Activated naive CD4-positive, alpha-beta T cell treated with anti-CD3 and anti-CD28 coated beads for 36 hours (primary cell): ENCODE results near the gene GZF1. TPM values are rescaled to one million over a fixed set of nuclear protein-coding genes. Genes with fewer than 3 reads are reported as not detected.

ENCODE experiments used
- CTCF ChIA-PET: fragments of 350-600 bp; sonication (Branson Sonifier 250); formaldehyde crosslinking; loops from one replicate; lab custom pipeline; 2021; ENCODE audit warnings: antibody characterized with exemption; lab: Charles Lee
- DNase-seq: peaks from one replicate; pipeline ENCODE4 v3.0.0-alpha.2; 2020
- H3K27ac Mint-ChIP-seq: one replicate; pipeline ENCODE4 v1.8.0; 2021; ENCODE audit warnings: mild to moderate bottlenecking, mixed read lengths
- H3K27me3 Mint-ChIP-seq: one replicate; pipeline ENCODE4 v1.8.0; 2021; ENCODE audit warnings: low read depth, mixed read lengths
- H3K36me3 Mint-ChIP-seq: one replicate; pipeline ENCODE4 v1.8.0; 2021; ENCODE audit warnings: low read depth, mixed read lengths
- H3K4me1 Mint-ChIP-seq: one replicate; pipeline ENCODE4 v1.8.0; 2021; ENCODE audit warnings: low read depth, mixed read lengths
- H3K4me3 Mint-ChIP-seq: one replicate; pipeline ENCODE4 v1.8.0; 2021; ENCODE audit warnings: mild to moderate bottlenecking, moderate library complexity, mixed read lengths
- H3K9me3 Mint-ChIP-seq: one replicate; pipeline ENCODE4 v1.8.0; 2021; ENCODE audit warnings: mixed read lengths
- intact Hi-C: fragments of 100-400 bp; cut with micrococcal nuclease; formaldehyde crosslinking; loops from one replicate; pipeline ENCODE4 v1.15.1; 2023
- total RNA-seq, 2 experiments: library from RNA; stranded (reverse); gene quantifications; one replicate each; pipeline ENCODE4 v1.2.3, GENCODE V29; 2021

Gene GZF1
- 1 to 10 TPM; 2.9 to 3.3 TPM for total RNA-seq

DNA sequence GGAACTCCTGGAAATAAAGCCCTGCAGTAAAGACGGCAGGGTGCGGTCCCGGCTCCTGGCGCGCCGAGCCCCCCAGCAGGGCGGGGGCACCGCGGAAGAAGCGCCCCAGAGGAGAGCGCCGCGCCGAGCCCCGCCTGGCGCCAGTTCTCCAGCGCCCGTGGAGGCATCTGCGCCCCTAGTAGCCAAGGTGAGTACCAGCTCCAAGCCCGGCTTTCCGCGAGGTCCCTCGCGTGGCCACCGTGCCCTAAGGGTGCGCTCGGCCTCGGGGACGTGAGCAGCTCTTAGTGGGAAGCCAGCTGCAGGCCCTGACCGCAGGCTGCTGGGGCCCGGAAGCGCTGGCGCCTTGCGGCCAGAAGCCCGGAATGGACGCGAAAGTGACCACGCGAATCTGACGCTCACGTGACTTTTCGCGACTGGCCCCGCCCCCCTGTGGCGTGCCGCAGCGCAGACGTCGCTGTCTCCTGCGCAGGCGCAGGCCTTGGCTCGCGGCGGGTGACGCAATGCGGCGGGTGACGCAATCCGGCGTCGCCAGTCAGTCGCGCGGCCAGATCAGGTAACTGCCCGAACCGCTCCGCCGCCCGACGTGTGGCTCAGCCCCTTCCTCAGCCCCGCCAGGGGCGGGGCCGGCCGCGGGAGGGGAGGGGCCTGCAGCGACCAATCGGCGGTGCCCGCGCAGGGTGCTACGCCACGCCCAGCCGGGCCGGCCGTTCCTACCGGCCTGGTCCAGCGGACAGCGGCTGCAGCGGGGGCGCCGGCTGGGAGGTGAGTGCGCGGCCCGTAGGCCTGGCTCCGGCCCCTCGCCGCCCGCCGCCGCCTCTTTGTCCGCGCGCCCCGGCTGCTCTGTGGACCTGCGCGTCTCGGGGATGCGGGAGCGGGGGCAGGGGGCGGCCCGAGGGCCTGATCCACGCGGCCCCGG, at the start of gene GZF1:
Gene GZF1, plus strand, starts transcription at position 707 of the 916 bp plus-strand sequence. CDS start 2,202 bp downstream, outside the sequence.
- peak within 1 kb of the TSS; percentile 89 for H3K4me3 Mint-ChIP-seq
- peak; percentile 97 for DNase-seq
- peaks cover 17% of the 10 kb centered on the region for H3K36me3 Mint-ChIP-seq
- intact Hi-C loops, result loop anchor here (1.0 to 10.0 kb wide), 5 partner anchors 11 to 1873 kb away; partner anchors contain the start of genes ACSS1, NAPB and NXT1
- H3K9me3 Mint-ChIP-seq, result no peaks in the 10 kb centered on the region
- H3K4me1 Mint-ChIP-seq, result peaks cover 44% of the 10 kb centered on the region
- peak within 1 kb of the TSS; percentile 89 for H3K27ac Mint-ChIP-seq
- H3K27me3 Mint-ChIP-seq, result no peaks in the 10 kb centered on the region
- CTCF ChIA-PET, result interaction anchor here (1.0 to 2.6 kb wide), 2 partner anchors 12 to 80 kb away, joined by 3 to 8 read pairs; partner anchors contain the start of gene NXT1

GRCh38 chr20:23313271-23313670, 48.7 kb upstream of the GZF1 start:
- H3K4me1 Mint-ChIP-seq, result no peaks in the 10 kb centered on the region
- DNase-seq, result no peak
- H3K27ac Mint-ChIP-seq, result no peak overlapping the region
- no peaks in the 10 kb centered on the region for H3K9me3 Mint-ChIP-seq
- H3K36me3 Mint-ChIP-seq, result no peaks in the 10 kb centered on the region
- peaks cover 2% of the 10 kb centered on the region for H3K27me3 Mint-ChIP-seq
- intact Hi-C loops, result no loop called here
- no peak overlapping the region for H3K4me3 Mint-ChIP-seq
- CTCF ChIA-PET, result no interaction called here

DNA sequence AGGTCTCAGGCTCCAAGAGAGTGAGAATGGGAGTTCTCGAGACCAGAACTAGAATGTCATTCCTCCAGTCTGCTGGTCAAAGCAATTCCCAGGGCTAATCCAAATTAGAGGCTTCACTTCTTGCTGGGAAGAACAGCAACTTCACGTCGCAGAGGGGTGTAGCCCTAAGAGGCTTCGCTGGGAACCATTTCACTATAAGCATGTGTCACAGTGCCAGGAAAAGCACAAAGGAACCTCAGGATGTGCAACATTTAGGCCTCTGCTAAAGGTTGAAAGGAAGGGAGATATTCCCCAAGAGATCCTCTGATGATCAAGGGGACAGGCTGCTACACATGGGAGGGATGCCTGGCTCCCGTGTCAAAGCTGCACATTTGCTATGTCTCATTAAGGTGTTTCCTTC, 47.3 kb upstream of the GZF1 start:
- Mint-ChIP-seq H3K4me1 (no peaks in the 10 kb centered on the region), H3K9me3 (no peaks in the 10 kb centered on the region), H3K4me3 (no peak overlapping the region), H3K27ac (no peak overlapping the region), H3K36me3 (no peaks in the 10 kb centered on the region), H3K27me3 (peaks cover 2% of the 10 kb centered on the region)
- DNase-seq, result no peak
- CTCF ChIA-PET, result no interaction called here
- intact Hi-C loops, result no loop called here

- CTCF ChIA-PET, result no interaction called here
- Mint-ChIP-seq H3K27me3 (peaks cover 2% of the 10 kb centered on the region), H3K4me1 (no peaks in the 10 kb centered on the region), H3K27ac (no peak overlapping the region), H3K4me3 (no peak overlapping the region), H3K36me3 (no peaks in the 10 kb centered on the region), H3K9me3 (no peaks in the 10 kb centered on the region)
- intact Hi-C loops, result no loop called here
- no peak for DNase-seq
These were observed 46.9 kb upstream of the GZF1 start for GRCh38 chr20:23315099-23315498.

DNA sequence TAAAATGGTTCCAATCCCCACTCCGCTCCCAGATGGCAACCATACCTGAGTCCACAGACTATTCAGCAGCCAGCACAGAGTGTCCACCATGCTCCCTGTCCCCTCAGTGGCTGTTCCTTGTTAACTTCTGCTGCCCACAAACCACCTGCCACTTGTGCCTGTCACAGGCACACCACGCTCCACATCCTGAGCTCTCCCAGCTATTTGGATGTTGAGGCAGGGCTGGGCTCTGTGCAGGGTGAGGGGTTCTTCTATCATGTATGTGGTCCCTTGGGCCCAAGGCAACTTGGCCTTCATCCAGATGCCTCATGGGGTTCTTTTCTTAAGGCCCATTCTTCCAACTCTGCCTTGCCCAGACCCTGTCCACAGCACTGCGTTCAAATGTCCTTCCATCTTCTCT, 45.4 kb upstream of the GZF1 start:
- intact Hi-C loops, result no loop called here
- CTCF ChIA-PET, result no interaction called here
- Mint-ChIP-seq H3K27me3 (no peaks in the 10 kb centered on the region), H3K36me3 (no peaks in the 10 kb centered on the region), H3K4me1 (no peaks in the 10 kb centered on the region), H3K9me3 (no peaks in the 10 kb centered on the region), H3K4me3 (no peak overlapping the region), H3K27ac (no peak overlapping the region)
- DNase-seq, result no peak

GRCh38 chr20:23317081-23317480, 44.9 kb upstream of the GZF1 start:
- Mint-ChIP-seq H3K9me3 (no peaks in the 10 kb centered on the region), H3K27ac (no peak overlapping the region), H3K4me1 (no peaks in the 10 kb centered on the region), H3K36me3 (no peaks in the 10 kb centered on the region), H3K4me3 (no peak overlapping the region), H3K27me3 (no peaks in the 10 kb centered on the region)
- intact Hi-C loops, result no loop called here
- CTCF ChIA-PET, result no interaction called here
- no peak for DNase-seq

DNA sequence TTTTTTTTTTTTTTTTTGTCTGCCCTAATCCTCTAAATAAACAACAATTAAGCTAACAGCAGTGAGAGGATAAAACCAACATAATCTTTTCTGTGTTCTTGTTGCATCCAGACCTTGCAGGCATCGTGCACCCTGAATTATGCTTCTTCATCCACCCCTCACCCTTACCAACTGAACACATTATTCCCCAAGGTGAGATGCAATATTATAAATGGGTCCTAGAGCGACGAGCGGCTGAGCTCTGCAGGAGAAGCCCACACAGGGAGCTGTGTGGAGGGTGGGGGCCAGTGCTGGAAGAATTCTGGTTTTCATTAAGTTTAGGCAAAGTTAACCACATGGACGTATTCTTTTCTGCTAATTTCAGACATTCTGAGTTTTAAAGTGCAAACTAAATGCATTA, 43.6 kb upstream of the GZF1 start:
- Mint-ChIP-seq H3K27ac (no peak overlapping the region), H3K9me3 (no peaks in the 10 kb centered on the region), H3K4me3 (no peak overlapping the region), H3K27me3 (no peaks in the 10 kb centered on the region), H3K4me1 (no peaks in the 10 kb centered on the region), H3K36me3 (no peaks in the 10 kb centered on the region)
- CTCF ChIA-PET, result no interaction called here
- no peak for DNase-seq
- intact Hi-C loops, result no loop called here

GRCh38 chr20:23320317-23320716, 41.7 kb upstream of the GZF1 start:
- no peaks in the 10 kb centered on the region for H3K27me3 Mint-ChIP-seq
- no peak overlapping the region for H3K4me3 Mint-ChIP-seq
- no peak overlapping the region for H3K27ac Mint-ChIP-seq

DNA sequence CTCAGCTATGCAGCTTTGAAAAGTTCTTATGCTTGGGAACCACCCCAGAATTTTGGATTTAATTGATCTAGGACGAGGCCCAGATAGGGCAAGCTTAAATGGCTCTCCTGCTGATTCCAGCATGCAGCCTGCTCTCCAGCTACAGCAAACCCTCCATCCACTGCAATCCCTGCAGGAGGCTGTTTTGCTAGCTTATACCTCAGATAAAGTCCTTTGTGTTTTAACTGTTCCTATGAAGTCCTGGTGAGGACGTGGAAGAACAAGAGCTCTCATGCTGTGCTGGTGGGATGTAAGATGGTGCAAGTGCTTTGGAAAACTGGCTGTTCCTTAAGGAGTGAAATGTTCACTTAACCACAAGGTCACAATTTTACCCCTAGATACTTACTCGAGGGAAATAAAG, 36.9 kb upstream of the GZF1 start:
- CTCF ChIA-PET, result no interaction called here
- H3K27ac Mint-ChIP-seq, result no peak overlapping the region
- no peaks in the 10 kb centered on the region for H3K9me3 Mint-ChIP-seq
- no peak for DNase-seq
- H3K4me3 Mint-ChIP-seq, result no peak overlapping the region
- H3K36me3 Mint-ChIP-seq, result no peaks in the 10 kb centered on the region
- intact Hi-C loops, result no loop called here
- no peaks in the 10 kb centered on the region for H3K4me1 Mint-ChIP-seq
- H3K27me3 Mint-ChIP-seq, result no peaks in the 10 kb centered on the region

More at GRCh38 chr20:23320317-23320716, 41.7 kb upstream of the GZF1 start:
- Mint-ChIP-seq H3K36me3 (no peaks in the 10 kb centered on the region), H3K9me3 (no peaks in the 10 kb centered on the region), H3K4me1 (no peaks in the 10 kb centered on the region)
- DNase-seq, result no peak
- intact Hi-C loops, result no loop called here
- CTCF ChIA-PET, result no interaction called here

DNA sequence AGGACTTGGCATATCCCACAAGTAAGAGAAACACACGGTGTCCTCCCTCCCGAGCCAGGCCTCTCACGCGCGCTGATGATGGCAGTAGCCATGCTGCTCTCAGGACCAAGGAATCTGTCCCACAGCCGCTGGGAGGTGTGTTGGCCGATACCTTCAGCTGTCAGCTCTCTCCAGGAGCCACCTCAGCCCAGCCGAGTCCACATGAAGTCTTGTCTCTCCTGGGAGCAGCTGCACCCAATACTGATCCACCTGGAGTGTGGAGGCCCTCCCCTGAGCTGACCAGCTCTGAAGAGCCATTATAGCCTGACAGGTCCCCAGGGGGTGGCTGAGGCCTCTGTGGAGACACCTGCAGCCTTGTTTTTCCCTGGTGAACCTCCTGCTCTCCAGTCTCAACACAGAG, 35.2 kb upstream of the GZF1 start:
- no peak overlapping the region for H3K4me3 Mint-ChIP-seq
- H3K9me3 Mint-ChIP-seq, result no peaks in the 10 kb centered on the region
- intact Hi-C loops, result no loop called here
- no peaks in the 10 kb centered on the region for H3K27me3 Mint-ChIP-seq
- CTCF ChIA-PET, result no interaction called here
- H3K36me3 Mint-ChIP-seq, result peaks cover 2% of the 10 kb centered on the region
- H3K4me1 Mint-ChIP-seq, result no peaks in the 10 kb centered on the region
- no peak for DNase-seq
- H3K27ac Mint-ChIP-seq, result no peak overlapping the region

DNA sequence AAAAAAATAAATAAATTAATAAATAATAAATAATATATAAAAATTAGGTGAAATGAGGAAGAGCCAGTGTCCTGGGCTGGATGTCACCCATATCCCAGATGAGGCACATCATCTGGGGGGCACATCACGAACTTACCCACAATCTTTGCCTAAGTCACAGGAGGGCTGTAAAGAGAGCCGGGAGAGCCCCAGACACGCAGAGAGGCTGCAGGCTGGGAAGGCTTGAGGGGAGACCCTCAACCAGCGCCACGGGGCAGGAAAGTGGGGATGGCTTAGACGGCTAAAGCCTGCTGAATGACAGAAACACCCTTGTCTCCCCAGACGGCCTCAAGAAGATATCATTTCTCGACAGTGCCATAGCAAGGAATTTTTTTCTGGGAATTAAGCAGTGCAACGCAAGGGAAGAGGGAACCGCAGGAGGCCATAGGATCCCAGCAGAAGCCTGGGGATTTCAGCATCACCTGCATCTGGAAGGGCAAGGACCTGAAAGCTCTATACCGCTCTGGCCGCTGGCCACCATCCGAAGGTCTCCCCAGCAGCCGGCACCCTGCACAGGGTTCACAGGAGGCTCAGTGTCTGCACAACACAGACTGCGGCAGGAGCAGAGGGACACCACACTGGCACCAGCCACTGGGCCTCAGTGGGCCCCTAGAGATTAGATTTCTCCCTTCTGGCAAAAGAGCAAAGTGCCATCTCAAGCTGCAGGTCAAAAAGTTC, 34.2 kb upstream of the GZF1 start:
- CTCF ChIA-PET, result no interaction called here
- Mint-ChIP-seq H3K27ac (no peak overlapping the region), H3K9me3 (no peaks in the 10 kb centered on the region), H3K36me3 (peaks cover 2% of the 10 kb centered on the region), H3K4me3 (no peak overlapping the region), H3K27me3 (no peaks in the 10 kb centered on the region), H3K4me1 (no peaks in the 10 kb centered on the region)
- intact Hi-C loops, result no loop called here
- DNase-seq, result no peak

DNA sequence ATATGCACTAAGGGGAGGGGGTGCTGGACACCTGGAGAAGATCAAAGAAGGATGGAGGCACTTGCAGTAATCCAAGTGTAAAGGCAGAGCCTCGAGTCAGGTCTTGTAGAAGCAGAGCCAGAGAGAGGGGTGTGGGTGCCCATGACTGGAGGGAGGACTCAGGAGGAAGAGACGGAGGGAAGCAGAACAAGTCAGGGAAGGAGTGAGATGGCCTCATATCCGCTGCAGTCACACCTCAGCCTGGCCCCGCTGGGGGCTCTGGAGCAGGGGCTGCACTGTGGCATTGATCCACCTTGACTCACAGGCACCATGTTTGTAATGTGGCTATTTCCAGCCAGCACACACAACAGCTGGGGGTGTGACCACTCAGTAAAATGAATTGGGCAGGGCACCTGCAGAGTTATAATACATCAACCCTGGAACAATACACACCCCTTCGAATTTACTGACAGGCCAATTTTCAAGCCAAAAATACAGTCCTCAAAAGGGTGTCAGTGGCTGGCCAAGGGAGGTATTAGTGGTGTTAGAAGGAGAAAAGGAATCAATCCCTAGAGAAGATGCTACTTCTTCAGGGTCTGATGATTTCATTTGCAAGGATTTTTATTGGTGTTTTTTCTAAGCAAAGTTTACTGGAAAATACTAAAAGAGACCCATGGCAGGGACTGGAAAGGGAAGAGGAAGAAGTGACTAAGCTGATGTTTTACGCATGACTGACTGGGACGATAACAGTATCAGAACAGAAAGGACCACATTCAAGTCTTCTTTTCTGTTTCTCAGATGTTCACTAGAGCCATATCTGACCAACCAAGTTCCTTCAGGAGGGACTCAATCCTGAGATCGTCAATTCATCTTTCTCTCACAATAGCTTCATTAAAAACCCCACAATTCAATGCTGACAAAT, 30.3 kb upstream of the GZF1 start:
- no peak for DNase-seq
- Mint-ChIP-seq H3K4me3 (no peak overlapping the region), H3K4me1 (no peaks in the 10 kb centered on the region), H3K9me3 (no peaks in the 10 kb centered on the region), H3K27ac (no peak overlapping the region), H3K27me3 (no peaks in the 10 kb centered on the region), H3K36me3 (peaks cover 2% of the 10 kb centered on the region)
- intact Hi-C loops, result no loop called here
- CTCF ChIA-PET, result interaction anchor here (1.0 kb wide), 1 partner anchor 9 kb away, joined by 3 read pairs; no protein-coding TSS in a partner anchor
